ENCODE measurements around the gene CD4.
"Not testable (repeated sequence)": the region's sequence is repeated elsewhere in the genome, so short reads cannot be mapped to it uniquely, and the experiment has no call there.

The CD4 gene

DNA sequence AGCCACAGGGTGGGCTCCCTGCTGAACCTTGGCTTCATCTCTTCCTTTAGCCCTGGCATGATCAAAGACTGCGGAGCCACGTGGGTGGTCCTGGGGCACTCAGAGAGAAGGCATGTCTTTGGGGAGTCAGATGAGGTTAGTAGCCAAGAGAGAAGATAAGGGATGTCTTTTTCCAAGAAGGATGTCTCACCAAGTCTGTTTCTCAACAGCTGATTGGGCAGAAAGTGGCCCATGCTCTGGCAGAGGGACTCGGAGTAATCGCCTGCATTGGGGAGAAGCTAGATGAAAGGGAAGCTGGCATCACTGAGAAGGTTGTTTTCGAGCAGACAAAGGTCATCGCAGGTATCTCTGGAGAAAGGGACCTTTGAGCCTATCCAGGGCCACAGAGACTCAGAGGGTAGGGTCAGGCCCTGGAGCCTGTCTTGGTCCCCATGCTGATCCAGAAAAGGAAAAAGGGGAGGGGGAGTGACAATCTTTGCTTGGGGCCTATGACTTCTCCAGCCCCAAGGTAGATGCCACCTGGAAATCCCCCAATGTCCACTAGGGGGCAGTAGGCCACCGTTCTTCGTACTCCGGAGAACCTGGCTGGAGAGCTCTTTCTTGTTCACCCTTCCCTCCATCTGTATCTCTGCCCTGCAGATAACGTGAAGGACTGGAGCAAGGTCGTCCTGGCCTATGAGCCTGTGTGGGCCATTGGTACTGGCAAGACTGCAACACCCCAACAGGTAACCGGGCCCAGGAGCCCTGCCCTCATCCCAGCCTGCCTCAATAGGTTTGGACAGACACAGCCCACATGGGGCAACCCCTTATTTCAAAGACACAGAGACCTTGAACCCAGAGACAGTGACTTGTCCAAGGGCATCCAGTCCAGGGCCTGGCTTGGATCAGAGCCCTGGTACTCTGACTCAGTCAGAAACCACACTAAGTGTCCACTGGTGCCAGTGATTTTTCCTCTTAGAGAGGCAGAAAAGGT is 80.0 kb downstream of the CD4 start:
- DNase-seq: peak; percentile 12

DNA sequence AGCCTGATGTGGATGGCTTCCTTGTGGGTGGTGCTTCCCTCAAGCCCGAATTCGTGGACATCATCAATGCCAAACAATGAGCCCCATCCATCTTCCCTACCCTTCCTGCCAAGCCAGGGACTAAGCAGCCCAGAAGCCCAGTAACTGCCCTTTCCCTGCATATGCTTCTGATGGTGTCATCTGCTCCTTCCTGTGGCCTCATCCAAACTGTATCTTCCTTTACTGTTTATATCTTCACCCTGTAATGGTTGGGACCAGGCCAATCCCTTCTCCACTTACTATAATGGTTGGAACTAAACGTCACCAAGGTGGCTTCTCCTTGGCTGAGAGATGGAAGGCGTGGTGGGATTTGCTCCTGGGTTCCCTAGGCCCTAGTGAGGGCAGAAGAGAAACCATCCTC is 81.0 kb downstream of the CD4 start:
- not testable (repeated sequence) for DNase-seq
